NCI-H2081 treated with DMSO at 0.1 percent for 48 hours (cell line): ENCODE measurements around the gene AGPAT3.

Experiments used
- DNase-seq: peaks from one replicate; lab custom pipeline; 2025; lab: John Stamatoyannopoulos, UW

Gene AGPAT3

GRCh38 chr21:43864313-43864961 is 586 bp upstream of the AGPAT3 start:
- DNase-seq: no peak

GRCh38 chr21:43865540-43866259 is 677 bp downstream of the AGPAT3 start:
- no peak for DNase-seq

GRCh38 chr21:43866260-43866629 is 1.2 kb downstream of the AGPAT3 start:
- no peak for DNase-seq

- no peak for DNase-seq
Observed at GRCh38 chr21:43866659-43867331, 1.8 kb downstream of the AGPAT3 start.

- DNase-seq: no peak
Observed at GRCh38 chr21:43867332-43867703, 2.3 kb downstream of the AGPAT3 start.

GRCh38 chr21:43867948-43868347 is 2.9 kb downstream of the AGPAT3 start:
- no peak for DNase-seq

- no peak for DNase-seq
Observed at GRCh38 chr21:43868461-43868860, 3.4 kb downstream of the AGPAT3 start.

- DNase-seq: no peak
Observed at GRCh38 chr21:43869486-43870325, 4.7 kb downstream of the AGPAT3 start.

GRCh38 chr21:43871487-43871886 is 6.5 kb downstream of the AGPAT3 start:
- no peak for DNase-seq

GRCh38 chr21:43872531-43873197 is 7.6 kb downstream of the AGPAT3 start:
- no peak for DNase-seq

- no peak for DNase-seq
Observed at GRCh38 chr21:43873673-43874072, 8.7 kb downstream of the AGPAT3 start.

- no peak for DNase-seq
Observed at GRCh38 chr21:43874085-43874805, 9.2 kb downstream of the AGPAT3 start.

GRCh38 chr21:43876605-43877004 is 11.6 kb downstream of the AGPAT3 start:
- DNase-seq: no peak

GRCh38 chr21:43877936-43878575 is 13.0 kb downstream of the AGPAT3 start:
- DNase-seq: no peak

- DNase-seq: no peak
Observed at GRCh38 chr21:43879348-43880110, 14.5 kb downstream of the AGPAT3 start.

- no peak for DNase-seq
Observed at GRCh38 chr21:43880111-43880985, 15.3 kb downstream of the AGPAT3 start.

GRCh38 chr21:43881283-43881682 is 16.3 kb downstream of the AGPAT3 start:
- no peak for DNase-seq

GRCh38 chr21:43881935-43882334 is 16.9 kb downstream of the AGPAT3 start:
- DNase-seq: no peak
